Activated CD8-positive, alpha-beta memory T cell treated with anti-CD3 and anti-CD28 coated beads, Interleukin-2, amount 50 U/mL, for 1 hour (primary cell): ENCODE data around the gene FNDC8.
"Not testable (repeated sequence)": the region's sequence is repeated elsewhere in the genome, so short reads cannot be mapped to it uniquely, and the experiment has no call there.

Experiments
- DNase-seq: peaks from one replicate; pipeline ENCODE4 v3.0.0-alpha.2; 2020; ENCODE audit errors: extremely low read depth

FNDC8 gene

GRCh38 chr17:35171834-35172233 lies 50.4 kb downstream of the FNDC8 start:
- no peak for DNase-seq

DNA sequence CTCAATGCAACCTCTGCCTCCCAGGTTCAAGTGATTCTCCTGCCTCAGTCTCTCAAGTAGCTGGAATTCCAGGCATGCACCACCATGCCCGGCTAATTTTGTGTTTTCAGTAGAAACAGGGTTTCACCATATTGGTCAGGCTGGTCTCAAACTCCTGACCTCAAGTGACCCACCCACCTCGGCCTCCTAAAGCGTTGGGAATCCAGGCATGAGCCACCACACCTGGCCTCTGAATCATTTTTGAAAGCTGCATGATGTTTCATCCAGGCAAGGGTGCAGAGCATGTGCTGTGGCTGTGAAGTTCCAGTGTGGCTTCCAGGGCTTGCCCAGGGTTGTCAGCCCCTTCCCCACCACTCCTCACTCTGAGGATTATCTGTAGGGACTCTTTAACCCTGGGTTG lies 50.9 kb downstream of the FNDC8 start:
- not testable (repeated sequence) for DNase-seq

GRCh38 chr17:35174835-35175334 lies 53.5 kb downstream of the FNDC8 start:
- DNase-seq, result no peak

DNA sequence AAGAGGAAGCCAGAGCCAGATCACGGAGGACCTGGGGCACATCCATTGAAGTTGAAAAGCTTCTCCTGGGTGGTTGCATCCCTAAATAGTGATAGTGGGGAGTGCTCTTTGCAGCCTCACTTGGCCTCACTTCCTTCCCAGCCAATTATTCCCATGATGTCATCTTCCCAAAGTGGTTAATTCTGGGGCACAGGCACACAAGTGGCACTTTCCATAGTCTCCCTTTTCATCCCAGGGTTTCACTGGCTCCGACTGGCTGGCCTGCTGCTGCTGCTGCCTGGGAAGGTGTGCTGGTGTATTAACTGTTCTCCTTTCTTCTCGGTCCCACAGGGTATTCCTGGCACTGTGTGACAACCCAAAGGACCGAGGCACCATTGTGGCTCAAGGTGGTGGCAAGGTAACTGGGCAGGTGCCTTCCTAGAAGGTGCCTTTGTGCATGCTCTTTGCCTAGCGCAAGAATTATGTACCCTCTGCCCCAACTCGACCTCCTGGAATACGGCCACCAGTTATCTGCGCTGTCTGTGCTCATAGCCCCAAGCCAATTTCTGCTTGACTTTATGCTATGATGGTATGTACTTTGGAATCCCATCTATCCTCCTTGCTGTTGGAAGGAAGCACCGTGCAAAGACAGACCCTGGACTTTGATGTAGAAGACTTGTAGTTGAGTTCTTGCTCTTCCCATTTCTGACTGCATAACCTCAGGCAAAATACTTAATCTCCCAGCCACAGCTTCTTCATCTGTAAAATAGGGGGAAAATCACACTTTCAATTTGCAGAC lies 54.4 kb downstream of the FNDC8 start:
- DNase-seq, result no peak

DNA sequence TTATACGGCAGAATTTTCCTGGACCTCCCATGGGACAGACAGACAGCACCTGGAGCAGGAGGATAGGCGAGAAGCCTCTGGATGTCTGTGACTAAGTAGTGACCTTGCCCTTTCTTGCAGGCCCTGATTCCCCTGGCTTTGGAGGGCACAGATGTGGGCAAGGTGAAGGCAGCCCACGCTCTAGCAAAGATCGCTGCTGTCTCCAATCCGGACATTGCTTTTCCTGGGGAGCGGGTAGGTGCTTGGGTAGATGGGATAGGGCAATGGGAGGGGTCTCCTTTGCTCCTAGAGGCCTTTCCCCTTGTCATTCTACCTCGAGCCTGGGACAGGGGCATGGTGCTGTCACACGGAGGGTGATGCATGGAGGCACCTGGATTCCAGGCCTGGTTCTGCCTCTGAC lies 55.5 kb downstream of the FNDC8 start:
- DNase-seq, result no peak

GRCh38 chr17:35179379-35179778 lies 58.0 kb downstream of the FNDC8 start:
- DNase-seq, result not testable (repeated sequence)
